ENCODE results near the gene RNU1-2. TPM values are rescaled to one million over a fixed set of nuclear protein-coding genes. Genes with fewer than 3 reads are reported as not detected.

Gene RNU1-2
- total and polyA plus RNA-seq, 2 of the 4 experiments (the other 2 are of a cell fraction), result under 0.01 TPM; not detected in 1

- ChIA-PET CTCF (interaction anchor here (0.7 kb wide), 2 partner anchors 11 to 524 kb away, joined by 3 read pairs; no protein-coding TSS in a partner anchor), POLR2A (ENCODE audit: unreplicated experiment) (interaction anchor here (0.6 kb wide), 1 partner anchor 12 kb away, joined by 6 read pairs; no protein-coding TSS in a partner anchor)
- ATAC-seq (ENCODE audit: low read depth) (no peak), DNase-seq (no peak)
- Histone ChIP-seq H3K4me1 (ENCODE audit: control insufficient read depth, insufficient read depth, low read length) (peaks cover 8% of the 10 kb centered on the region), H3K56ac (ENCODE audit: extremely low read depth, insufficient read depth, low read length) (no peak overlapping the region), H2BK20ac (ENCODE audit: low read depth, low read length) (no peak overlapping the region), H3K4ac (ENCODE audit: low read depth, low read length) (no peak overlapping the region), H4K91ac (ENCODE audit: insufficient read depth, low read depth, low read length) (no peak overlapping the region), H4K8ac (ENCODE audit: low read depth in 2 of 2, low read length in 2 of 2) (no peak overlapping the region), H3K9me1 (ENCODE audit: insufficient read depth, low read length) (peaks cover 11% of the 10 kb centered on the region), H3K27me3 (ENCODE audit: control insufficient read depth, insufficient read depth, low read length) (no peaks in the 10 kb centered on the region; the same call in 1 of the 2 replicates), H3K79me1 (ENCODE audit: low read depth in 1 of 2, low read length in 2 of 2) (peaks cover 0 to 23% of the 10 kb centered on the region in 2 experiments; a peak in 2 of 4 replicates), H3K4me2 (ENCODE audit: low read depth, low read length) (no peak overlapping the region), H3K4me3 (ENCODE audit: insufficient read depth, low read depth, low read length) (no peak overlapping the region), H2AFZ (replicated peaks; ENCODE audit: low read length, poor library complexity) (no peak overlapping the region), H3K27ac (ENCODE audit: insufficient read depth, low read length) (no peak overlapping the region), H4K5ac (ENCODE audit: low read depth, low read length) (no peak overlapping the region), H2AK9ac (replicated peaks; ENCODE audit: low read depth, low read length, poor library complexity) (no peak overlapping the region), H3K18ac (ENCODE audit: low read depth, low read length) (no peak overlapping the region), H2BK15ac (ENCODE audit: low read depth, low read length) (no peak overlapping the region), H3K9ac (ENCODE audit: low read depth, low read length) (no peak overlapping the region), H3K23ac (ENCODE audit: low read depth, low read length) (no peak overlapping the region), H3K9me3 (ENCODE audit: control insufficient read depth, insufficient read depth, low read length) (no peaks in the 10 kb centered on the region), H2AK5ac (ENCODE audit: low read depth, low read length) (no peak overlapping the region), H3K14ac (replicated peaks; ENCODE audit: low read depth, low read length) (no peak overlapping the region), H2BK5ac (ENCODE audit: low read depth, low read length, poor library complexity, severe bottlenecking) (no peak overlapping the region), H4K20me1 (ENCODE audit: insufficient read depth, low read length) (no peaks in the 10 kb centered on the region; the same call in 1 of the 2 replicates), H2BK120ac (ENCODE audit: low read depth, low read length) (no peak overlapping the region), H3K36me3 (ENCODE audit: control insufficient read depth, insufficient read depth, low read length) (no peaks in the 10 kb centered on the region)
- TF ChIP-seq CHD1 (IDR thresholded peaks at IDR 0.05; ENCODE audit: low read depth, low read length) (no peak), RAD21 (IDR thresholded peaks at IDR 0.05; ENCODE audit: low read length) (no peak), RFX5 (IDR thresholded peaks at IDR 0.05; ENCODE audit: low read depth, low read length) (no peak), USF2 (IDR thresholded peaks at IDR 0.05; ENCODE audit: low read depth, low read length) (no peak), ELK1 (IDR thresholded peaks at IDR 0.05; ENCODE audit: borderline replicate concordance, low read depth, low read length) (no peak), POLR2A (IDR thresholded peaks at IDR 0.05; ENCODE audit: low read depth, low read length) (no peak), MAZ (IDR thresholded peaks at IDR 0.05; ENCODE audit: borderline replicate concordance, low read depth, low read length) (no peak), BHLHE40 (IDR thresholded peaks at IDR 0.05; ENCODE audit: low read depth, low read length) (no peak), MXI1 (IDR thresholded peaks at IDR 0.05; ENCODE audit: borderline replicate concordance, low read depth, low read length) (no peak), SMC3 (IDR thresholded peaks at IDR 0.05; ENCODE audit: low read depth, low read length) (no peak), RCOR1 (IDR thresholded peaks at IDR 0.05; ENCODE audit: insufficient replicate concordance, low read length) (no peak), CTCF (conservative IDR thresholded peaks at IDR 0.05; ENCODE audit: low read depth, low read length) (no peak)
- intact Hi-C loops (cut with micrococcal nuclease), result no loop called here
- in situ Hi-C loops (cut with MboI; ENCODE audit: low sequenced_read_pairs), result no loop called here
- WGBS, 2 experiments (ENCODE audit: extremely low coverage in 2 of 2, insufficient read length in 1 of 2), result 60% methylated on average over 1 of the region's 3 CpGs; no CpG with 5 or more reads in 1 of the 2 experiments
- BruUV-seq (replicated peaks), result no TSS peak
- dilution Hi-C loops (cut with HindIII; ENCODE audit: low sequenced_read_pairs, unreplicated experiment), result no loop called here
Measured at GRCh38 chr1:16918371-16918770, 22.6 kb downstream of the RNU1-2 start.
